CD4-positive, alpha-beta T cell treated with Interferon gamma for 1 hour (primary cell): Measurements from ENCODE around the gene TCN2.
"Not testable (repeated sequence)": the region's sequence is repeated elsewhere in the genome, so short reads cannot be mapped to it uniquely, and the experiment has no call there.

Source experiments
- DNase-seq: peaks from one replicate; pipeline ENCODE4 v3.0.0-alpha.2; 2020

The TCN2 gene

GRCh38 chr22:30606455-30607299 lies at the start of gene TCN2:
TCN2 (plus strand) TSS chr22:30607174; CDS start chr22:30607332, 158 bp downstream.
- peak; percentile 49 for DNase-seq

- no peak for DNase-seq
These were observed 49.7 kb upstream of the TCN2 start for GRCh38 chr22:30557243-30557642.

GRCh38 chr22:30559889-30560288 lies 47.1 kb upstream of the TCN2 start:
- no peak for DNase-seq

- not testable (repeated sequence) for DNase-seq
These were observed 46.3 kb upstream of the TCN2 start for GRCh38 chr22:30560643-30561202.

- no peak for DNase-seq
These were observed 45.4 kb upstream of the TCN2 start for GRCh38 chr22:30561402-30562189.

- no peak for DNase-seq
These were observed 44.6 kb upstream of the TCN2 start for GRCh38 chr22:30562366-30562765.

GRCh38 chr22:30564045-30564760 lies 42.8 kb upstream of the TCN2 start:
- DNase-seq: no peak

GRCh38 chr22:30564761-30565119 lies 42.2 kb upstream of the TCN2 start:
- no peak for DNase-seq

GRCh38 chr22:30565341-30565740 lies 41.6 kb upstream of the TCN2 start:
- DNase-seq: no peak

- no peak for DNase-seq
These were observed 40.8 kb upstream of the TCN2 start for GRCh38 chr22:30566125-30566524.

GRCh38 chr22:30567277-30567676 lies 39.7 kb upstream of the TCN2 start:
- not testable (repeated sequence) for DNase-seq

GRCh38 chr22:30568137-30568805 lies 38.7 kb upstream of the TCN2 start:
- no peak for DNase-seq

- no peak for DNase-seq
These were observed 37.2 kb upstream of the TCN2 start for GRCh38 chr22:30569674-30570202.

GRCh38 chr22:30572210-30572609 lies 34.8 kb upstream of the TCN2 start:
- DNase-seq: no peak

- no peak for DNase-seq
These were observed 34.0 kb upstream of the TCN2 start for GRCh38 chr22:30572840-30573593.

- no peak for DNase-seq
These were observed 33.3 kb upstream of the TCN2 start for GRCh38 chr22:30573594-30574094.

GRCh38 chr22:30574095-30574981 lies 32.6 kb upstream of the TCN2 start, which contains the start of gene GAL3ST1:
GAL3ST1 (minus strand) TSS chr22:30574665; CDS start chr22:30557392, 17,273 bp downstream.
- no peak for DNase-seq

GRCh38 chr22:30574997-30575671 lies 31.8 kb upstream of the TCN2 start:
- no peak for DNase-seq

GRCh38 chr22:30575859-30576258 lies 31.1 kb upstream of the TCN2 start:
- no peak for DNase-seq
